Stimulated activated CD4-positive, alpha-beta T cell treated with anti-CD3 and anti-CD28 coated beads, Interleukin-4, amount 100 ng/mL, for 48 hours (primary cell): Measurements from ENCODE around the gene ARMH4.
"Not testable (repeated sequence)": the region's sequence is repeated elsewhere in the genome, so short reads cannot be mapped to it uniquely, and the experiment has no call there.

Experiments used
- DNase-seq, 2 donors: peaks; one replicate each; pipeline ENCODE4 v3.0.0-alpha.2; 2020; ENCODE audit warnings: low read depth in 2 of 2

Gene ARMH4

DNA sequence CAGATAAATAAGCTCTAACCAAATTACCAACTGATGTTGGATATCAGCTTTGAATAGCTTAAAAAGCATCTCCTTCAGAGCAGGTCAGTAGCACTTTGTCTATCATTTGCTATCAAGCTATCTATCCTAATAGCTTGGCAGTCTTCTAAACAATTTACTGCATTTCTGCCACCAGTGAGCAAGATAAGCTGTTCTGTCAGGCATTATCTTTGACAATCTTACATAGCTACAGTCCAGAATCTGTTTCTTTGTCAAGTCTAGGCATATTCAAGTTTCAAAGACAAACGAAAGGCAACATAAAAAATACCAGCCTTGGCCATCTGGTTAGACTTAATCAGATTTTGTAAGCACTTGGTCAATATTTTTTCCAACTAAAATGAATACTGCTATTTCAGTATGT is 5.6 kb downstream of the ARMH4 start:
- no peak for DNase-seq

DNA sequence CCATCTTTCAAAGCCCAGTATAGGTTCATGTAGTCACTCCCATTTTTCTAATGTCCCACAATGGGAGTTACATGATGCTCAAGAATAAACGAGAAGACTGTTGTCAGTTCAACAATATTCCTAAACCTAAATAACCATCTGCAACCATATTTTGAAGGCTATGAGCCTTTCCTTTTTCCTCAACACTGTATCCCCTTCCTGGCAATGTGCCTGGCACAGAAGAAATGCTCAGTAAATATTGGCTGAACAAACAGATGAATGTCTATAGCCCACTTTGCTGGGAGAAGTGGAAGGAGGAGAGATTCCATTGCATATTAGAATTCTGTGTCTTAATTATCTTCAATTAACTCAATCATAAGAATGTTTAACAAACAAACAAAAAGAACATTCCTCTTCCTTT is 6.1 kb downstream of the ARMH4 start:
- no peak for DNase-seq

DNA sequence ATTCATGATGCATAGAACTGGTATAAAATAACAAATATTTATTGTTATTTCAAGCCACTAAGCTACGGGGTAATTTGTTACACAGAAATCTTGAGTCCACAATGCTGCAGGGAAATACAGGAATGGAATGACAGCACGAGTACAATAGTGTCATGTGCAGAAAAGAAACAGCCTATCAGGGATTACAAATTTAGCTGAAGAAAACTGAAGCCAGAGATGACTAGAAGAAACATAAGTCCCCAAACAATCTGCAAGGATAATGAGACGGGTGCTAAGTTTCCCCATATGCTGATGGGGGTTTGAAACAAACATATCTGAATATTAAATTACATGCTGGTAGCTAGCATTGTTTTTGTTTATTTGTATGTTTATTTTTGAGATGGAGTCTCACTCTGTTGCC is 8.9 kb downstream of the ARMH4 start:
- DNase-seq: no peak

- no peak for DNase-seq
These were observed 10.1 kb downstream of the ARMH4 start for GRCh38 chr14:58141893-58142292.

DNA sequence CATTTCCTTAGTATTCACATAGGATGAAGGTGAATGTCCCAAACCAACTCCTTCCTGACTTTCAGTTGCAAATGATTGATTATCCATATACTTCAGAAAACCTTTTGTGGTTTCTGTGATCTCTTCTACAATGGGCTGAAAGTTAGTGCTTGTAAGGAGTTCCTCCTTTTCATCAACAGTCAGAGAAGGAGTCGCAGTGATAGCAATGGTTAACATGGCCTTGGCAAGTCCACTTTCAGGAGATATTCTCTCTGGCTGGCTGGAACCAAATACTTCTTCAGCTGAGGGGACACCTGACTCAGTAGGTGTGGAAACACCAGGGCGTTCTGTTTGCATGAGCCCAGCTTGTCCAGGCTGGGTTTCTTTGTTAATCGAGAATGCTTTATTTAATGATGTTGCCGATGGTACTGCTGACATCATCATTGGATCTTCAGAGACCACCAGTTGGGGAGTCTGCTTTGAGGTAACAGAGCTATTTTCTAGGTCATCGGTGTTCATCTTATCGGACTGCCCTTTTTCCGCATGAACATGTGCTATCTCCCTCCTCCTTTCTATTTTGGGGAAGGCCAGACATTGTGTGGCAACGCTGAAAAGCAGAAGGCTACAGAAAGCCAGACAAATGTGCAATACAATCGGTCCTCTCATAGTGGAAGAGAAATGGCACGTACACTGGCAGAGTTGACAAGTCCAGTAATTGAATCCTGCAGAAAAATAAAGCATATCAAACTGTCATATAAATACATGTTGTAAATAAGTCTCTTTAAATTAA is 13.1 kb downstream of the ARMH4 start:
- no peak for DNase-seq

DNA sequence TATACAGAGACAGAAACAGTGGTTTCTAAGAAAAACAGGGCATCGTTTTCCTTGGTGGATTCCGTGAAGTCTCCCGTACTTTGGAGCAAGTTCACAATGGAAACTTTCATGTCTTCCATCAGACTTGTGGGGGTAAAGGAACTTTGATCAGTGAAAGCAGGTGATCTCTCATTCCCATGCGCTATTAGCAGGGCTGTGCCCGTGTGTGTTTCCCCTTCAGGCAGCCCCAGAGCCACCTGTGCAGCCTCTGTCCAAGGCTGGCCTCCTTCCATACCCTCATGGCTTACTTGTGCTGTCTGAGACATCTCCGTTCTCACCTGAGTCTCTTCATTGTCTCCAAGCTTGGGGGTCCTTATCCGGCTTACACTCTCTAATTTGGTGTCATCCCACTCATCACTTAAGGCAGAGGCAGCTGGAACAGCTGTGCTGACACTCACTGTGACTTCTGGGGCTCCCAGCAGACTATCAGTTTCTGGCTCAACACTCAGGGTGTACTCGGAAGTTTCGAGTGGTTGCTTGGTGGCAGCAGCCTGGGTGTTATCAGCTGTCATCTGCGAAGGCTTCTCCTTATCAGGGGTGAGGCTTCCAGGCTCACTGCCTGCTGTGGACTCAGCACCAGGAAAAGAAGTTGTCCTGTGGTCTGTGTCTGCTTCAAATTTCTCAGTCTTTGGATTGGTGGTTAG is 13.8 kb downstream of the ARMH4 start:
- DNase-seq: no peak

DNA sequence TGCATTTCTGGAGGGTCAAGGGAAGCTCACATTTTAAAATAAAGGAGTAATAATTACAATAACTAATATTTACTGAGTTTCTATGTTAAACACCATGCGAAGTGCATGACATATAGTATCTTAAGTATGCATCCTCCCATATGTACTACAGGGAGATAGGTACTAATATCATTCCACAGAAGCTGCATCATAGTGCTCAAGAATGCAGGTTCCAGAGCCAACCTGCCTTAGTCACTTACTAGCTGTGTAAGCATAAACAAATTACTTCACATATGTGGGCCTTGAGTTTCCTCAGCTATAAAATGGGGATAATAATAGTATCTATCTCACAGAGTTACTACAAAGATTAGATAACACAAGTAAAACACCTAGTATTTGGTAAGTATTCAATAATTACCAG is 18.3 kb downstream of the ARMH4 start:
- DNase-seq: no peak

DNA sequence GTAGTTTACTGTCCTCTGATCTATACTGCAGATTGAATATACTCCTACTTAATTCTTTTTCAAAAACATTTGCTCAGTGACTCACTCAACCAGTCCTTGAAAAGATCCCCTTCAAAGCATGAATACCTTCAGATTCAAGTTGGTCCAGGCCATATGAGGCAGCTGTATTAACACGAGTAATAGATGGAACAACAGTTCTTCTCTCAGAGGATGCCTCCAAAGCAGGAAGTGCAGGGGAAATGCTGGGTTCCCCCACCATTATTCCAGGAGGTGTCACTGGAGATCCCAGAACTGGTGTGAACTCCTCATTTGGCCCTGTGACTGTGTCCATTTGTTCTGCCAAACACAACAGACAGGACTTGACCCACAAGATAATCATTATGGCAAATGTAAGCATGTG is 20.6 kb downstream of the ARMH4 start:
- no peak for DNase-seq

DNA sequence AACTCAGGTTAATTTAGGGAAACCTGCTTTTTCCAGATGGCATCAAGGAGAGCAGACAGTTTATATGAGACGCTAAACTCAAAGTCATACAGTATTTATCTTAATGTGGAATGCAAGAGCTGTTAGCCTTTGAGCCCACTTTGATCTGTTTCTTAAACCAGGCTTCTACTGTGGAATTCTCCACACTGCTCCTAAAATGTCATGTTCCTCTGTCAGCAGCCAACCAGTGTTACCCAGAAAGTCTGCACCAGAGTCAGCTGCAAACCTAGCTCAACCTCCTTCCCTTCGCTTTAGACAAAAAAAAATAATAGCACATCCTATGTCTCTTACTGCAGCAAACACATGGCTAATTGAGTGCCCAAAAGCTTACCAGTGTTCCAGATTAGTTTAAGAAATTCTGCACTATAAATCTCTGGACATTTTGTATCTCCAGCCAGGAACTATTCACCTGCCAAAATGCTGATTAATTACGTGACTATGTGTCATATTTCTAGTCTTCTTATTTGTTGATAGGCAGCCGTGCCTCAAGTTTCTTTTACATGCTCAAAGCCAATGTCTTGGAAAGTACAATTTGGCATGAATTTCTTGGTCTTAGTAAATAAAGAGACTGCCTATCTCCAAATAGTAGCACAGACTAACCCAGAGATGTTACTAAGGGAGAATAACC is 21.8 kb downstream of the ARMH4 start:
- no peak for DNase-seq

DNA sequence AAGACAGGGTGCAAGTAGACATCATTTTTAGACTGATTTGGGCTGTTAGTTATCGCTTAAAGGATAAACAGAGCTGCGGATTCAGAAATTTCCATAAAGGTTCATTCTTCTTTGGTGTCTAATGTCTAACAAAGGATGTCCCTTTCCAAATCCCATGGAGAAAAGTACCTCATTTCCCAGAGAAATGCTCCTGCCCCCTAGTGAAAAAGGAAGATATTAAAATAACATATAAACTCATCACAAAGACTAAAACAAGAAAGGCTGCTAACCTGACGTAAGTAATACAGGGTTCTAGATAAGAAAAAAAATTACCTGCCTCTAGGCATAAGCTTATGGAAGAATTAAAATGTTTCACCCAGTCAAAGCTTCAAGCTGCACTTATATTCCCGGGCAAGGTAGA is 22.8 kb downstream of the ARMH4 start:
- no peak for DNase-seq

DNA sequence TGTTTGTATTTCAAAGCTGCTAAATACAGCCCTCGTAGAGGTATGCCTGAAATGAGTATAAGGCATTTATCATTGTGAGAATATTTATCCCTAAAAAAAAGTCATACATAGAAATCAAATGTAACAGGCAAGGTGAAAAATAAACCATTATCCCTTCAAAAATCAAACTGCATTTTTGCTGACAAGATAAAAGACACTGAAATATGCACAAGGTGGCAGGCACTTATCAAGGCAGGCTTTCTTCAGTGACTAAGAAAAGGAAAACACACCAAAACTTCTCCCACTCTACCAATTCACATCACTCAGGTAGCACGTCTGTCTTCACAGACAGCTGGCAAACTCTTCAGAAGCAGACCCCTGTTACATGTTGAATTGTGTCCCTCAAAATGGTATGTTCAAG is 23.6 kb downstream of the ARMH4 start:
- no peak for DNase-seq

DNA sequence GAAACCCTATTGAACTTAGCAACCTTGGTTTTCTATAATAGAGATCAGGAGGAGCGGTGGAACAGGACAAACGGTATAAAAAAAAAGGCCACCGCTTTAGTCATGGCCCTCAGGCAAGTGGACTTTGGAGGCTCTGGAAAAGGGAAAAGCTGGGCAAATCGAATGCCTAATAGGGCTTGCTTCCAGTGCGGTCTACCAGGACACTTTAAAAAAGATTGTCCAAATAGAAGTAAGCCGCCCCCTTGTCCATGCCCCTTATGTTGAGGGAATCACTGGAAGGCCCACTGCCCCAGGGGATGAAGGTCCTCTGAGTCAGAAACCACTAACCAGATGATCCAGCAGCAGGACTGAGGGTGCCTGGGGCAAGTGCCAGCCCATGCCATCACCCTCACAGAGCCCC is 29.5 kb downstream of the ARMH4 start:
- DNase-seq: not testable (repeated sequence)

DNA sequence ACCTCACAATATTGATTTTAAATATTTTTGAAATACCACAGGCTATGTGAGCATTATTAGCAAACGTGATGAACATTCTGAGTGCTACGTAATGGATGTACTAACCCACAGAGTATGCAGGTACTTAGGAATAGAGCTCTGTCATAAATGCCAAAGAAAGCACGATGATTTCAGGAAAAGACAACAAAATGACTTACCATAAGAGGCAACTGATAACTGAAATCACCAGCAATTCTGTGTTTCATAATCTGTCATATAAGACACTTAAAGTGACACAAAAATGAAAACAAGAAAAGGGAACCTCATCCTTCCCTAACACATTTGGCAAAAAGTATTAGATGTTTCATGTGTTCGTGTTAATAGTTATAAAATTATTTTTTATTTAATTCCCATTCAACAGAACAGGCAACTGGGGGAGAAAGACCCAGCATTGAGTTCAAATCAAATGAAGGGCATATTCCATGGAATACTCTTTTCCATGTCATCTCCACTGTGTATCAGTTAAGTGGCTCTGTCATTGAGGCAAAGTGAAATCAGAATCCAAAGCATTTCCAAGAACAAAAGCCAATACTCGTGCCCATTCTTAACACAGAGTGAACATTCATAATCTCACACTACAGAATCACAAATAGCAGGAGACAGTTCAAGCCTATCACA is 30.4 kb downstream of the ARMH4 start:
- DNase-seq: no peak

DNA sequence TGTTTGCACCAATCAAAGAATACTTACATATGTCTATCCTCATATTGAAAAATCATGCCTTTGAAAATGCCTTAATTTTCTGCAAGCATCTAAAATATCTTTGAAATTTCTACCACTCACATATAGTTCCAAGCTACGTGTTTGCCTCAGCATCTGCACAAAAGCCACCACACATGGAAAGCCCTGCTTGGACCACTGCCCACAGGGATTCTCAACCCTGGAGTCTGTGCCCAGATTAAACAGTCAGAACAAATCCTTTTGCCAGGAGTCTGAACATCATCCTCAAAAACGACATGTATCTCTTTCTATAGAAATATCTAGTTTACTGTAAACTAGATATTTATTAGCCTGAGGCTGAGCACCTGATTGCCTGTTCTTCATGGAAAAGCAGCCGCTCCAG is 32.6 kb downstream of the ARMH4 start:
- DNase-seq: no peak

DNA sequence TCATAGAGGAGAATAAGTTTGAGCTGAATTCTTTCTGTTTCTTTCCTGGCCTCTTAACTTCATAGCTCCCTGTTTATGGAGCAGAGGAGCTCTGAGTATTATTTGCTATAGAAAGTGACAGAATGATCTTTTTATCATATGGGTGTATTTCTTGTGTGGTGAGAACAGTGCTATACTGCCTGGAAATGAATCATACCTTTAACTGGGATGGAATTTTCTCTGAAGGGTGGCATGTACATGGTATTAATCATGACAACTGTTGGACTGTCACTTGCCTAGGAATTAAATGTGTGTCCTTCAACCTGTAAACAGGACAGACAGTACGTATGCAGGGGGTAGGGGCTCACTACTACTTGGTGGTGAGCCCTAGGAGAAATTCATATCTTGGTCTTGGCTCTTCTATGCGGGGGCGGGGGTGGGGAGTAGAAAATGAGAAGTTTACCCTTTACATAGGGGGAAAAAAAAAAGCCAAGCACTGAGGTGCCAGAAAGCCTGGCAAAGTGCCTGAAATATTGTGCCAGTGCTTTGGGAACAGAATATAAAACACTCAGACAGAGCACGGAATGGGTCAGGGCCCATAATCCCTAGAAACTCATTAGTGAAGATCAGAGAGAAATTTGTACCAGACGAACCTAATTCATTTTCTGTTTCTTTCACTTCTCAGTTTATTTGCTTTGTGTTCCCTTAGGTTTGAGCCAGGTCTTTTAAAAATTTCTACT is 33.8 kb downstream of the ARMH4 start:
- no peak for DNase-seq

DNA sequence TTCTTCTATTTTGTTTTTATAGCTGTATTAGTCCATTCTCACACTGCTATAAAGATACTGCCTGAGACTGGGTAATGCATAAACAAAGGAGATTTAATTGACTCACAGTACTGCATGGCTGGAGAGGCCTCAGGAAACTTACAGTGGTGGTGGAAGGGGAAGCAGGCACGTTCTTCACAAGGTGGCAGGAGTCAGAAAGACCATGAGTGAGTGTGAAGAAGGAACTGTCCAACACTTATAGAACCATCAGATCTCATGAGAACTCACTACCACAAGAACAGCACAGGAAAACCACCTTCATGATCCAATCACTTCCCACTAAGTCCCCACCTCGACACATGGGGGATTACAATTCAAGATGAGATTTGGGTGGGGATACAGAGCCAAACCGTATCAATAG is 42.3 kb downstream of the ARMH4 start:
- no peak for DNase-seq

DNA sequence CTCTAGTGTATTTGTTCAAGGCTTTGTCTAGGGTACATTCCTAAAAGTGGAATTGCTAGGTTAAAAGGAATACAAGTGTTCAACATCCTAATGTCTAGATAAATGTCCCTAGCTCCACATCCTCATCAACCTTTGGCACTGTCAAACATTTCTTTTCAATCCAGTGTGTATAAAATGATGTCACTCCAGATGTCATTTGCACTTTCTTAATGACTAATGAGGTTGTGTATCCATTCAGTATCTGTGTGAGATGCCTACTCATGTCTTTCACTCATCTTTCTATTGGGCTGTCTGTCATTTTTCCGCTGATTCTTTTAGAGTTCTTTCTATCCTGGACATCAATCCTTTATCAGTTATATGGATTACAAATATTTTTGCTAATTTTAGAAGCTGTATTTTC is 43.3 kb downstream of the ARMH4 start:
- DNase-seq: no peak

DNA sequence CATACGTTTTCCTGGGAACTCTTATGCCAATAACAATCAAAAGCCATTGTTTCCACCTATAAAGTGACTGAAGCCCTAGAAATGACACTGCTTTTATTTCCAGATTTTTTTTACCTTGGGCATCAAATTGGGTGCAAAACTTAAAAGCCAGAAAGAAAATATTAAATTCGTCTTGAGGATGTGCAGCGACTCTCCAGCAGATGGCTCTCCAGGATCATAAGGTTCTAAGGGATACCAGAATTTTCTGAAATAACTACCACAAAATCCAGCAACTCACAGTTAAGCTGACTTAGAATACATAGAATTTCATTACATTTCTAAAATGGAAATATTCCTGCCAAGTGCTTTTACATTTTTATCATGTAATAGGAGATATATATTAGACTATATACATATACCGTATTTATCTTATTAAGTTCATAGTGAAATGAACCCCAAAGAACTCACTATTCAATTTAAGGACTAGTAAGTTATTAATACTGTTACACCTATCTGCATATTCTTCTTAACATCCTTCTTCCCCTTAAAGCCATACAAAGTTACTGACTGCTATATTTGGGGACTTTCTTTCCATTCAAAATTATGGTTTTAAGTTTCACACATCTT is 44.0 kb downstream of the ARMH4 start:
- peak in 1 of 2 donors; percentile 8 for DNase-seq

- no peak for DNase-seq
These were observed 45.0 kb downstream of the ARMH4 start for GRCh38 chr14:58107041-58107440.

GRCh38 chr14:58106446-58106845 is 45.6 kb downstream of the ARMH4 start:
- no peak for DNase-seq

DNA sequence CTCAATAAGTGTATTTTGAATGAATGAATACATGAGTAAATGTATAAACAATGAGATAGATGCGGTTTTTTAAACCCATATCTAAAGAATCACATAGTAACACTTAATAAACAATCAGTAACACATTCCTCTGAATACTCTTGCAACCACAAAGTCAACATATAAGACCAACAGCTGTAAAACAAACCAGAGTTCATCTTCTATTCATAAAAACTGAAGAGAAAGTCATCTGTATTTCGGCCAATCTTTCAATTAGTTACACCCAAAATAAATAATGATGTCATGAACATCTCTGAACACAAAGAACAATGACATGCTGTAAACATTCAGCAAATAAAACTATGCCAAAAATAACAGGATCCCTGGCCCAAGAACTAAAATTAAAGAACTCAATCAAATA is 47.2 kb downstream of the ARMH4 start:
- DNase-seq: no peak
